Caco-2 (cell line): ENCODE measurements around the gene AHNAK2. TPM values are rescaled to one million over a fixed set of nuclear protein-coding genes. Genes with fewer than 3 reads are reported as not detected.

Source experiments
- BruUV-seq: library from RNA; stranded (reverse); fragments of 400-500 nt; replicated peaks from 2 replicates; lab custom pipeline; 2021; lab: Mats Ljungman, UMichigan
- CTCF ChIA-PET: fragments of 300-600 bp; sonication (Branson Sonifier 250); formaldehyde crosslinking; loops from one replicate; lab custom pipeline; 2022; ENCODE audit warnings: antibody characterized with exemption; lab: Charles Lee
- POLR2A ChIA-PET: fragments of 300-600 bp; sonication (Branson Sonifier 250); formaldehyde crosslinking; loops from one replicate; lab custom pipeline; 2022; ENCODE audit warnings: antibody characterized with exemption; lab: Charles Lee
- DNase-seq, 2 experiments: peaks; one replicate each; pipeline versions ENCODE4 v3.0.0 to v3.0.0-alpha.2; 2020 to 2022
- H3K27me3 ChIP-seq: replicated peaks from 2 replicates; pipeline ENCODE4 v1.6.0; 2011; ENCODE audit warnings: low read length; ENCODE audit not compliant: control insufficient read depth, insufficient read depth
- H3K36me3 ChIP-seq: 2 replicates; pipeline ENCODE4 v1.5.1; 2011; ENCODE audit warnings: low read length; ENCODE audit not compliant: control insufficient read depth, insufficient read depth
- H3K4me1 ChIP-seq: fragments of 250-450 bp; sonication (Bioruptor Pico); 2 replicates; pipeline ENCODE4 v1.5.1; 2020; ENCODE audit warnings: mild to moderate bottlenecking
- H3K4me3 ChIP-seq: 2 replicates; pipeline ENCODE4 v1.5.1; 2011; ENCODE audit warnings: low read depth, mild to moderate bottlenecking, control low read depth, low read length
- H3K9me3 ChIP-seq: fragments of 250-450 bp; sonication (Bioruptor Pico); 2 replicates; pipeline ENCODE4 v1.5.1; 2020; ENCODE audit warnings: mild to moderate bottlenecking, moderate library complexity
- H3K27ac Mint-ChIP-seq: one replicate; pipeline ENCODE4 v1.8.0; 2022; ENCODE audit warnings: mixed read lengths; ENCODE audit not compliant: unreplicated experiment
- H3K27me3 Mint-ChIP-seq: one replicate; pipeline ENCODE4 v1.8.0; 2022; ENCODE audit warnings: mixed read lengths; ENCODE audit not compliant: insufficient read depth, unreplicated experiment
- H3K36me3 Mint-ChIP-seq: one replicate; pipeline ENCODE4 v1.8.0; 2022; ENCODE audit warnings: mild to moderate bottlenecking, mixed read lengths; ENCODE audit not compliant: insufficient read depth, unreplicated experiment
- H3K4me1 Mint-ChIP-seq: one replicate; pipeline ENCODE4 v1.8.0; 2022; ENCODE audit warnings: low read depth, mixed read lengths; ENCODE audit not compliant: unreplicated experiment
- H3K4me3 Mint-ChIP-seq: one replicate; pipeline ENCODE4 v1.8.0; 2022; ENCODE audit warnings: mild to moderate bottlenecking, moderate library complexity, mixed read lengths; ENCODE audit not compliant: unreplicated experiment
- H3K9me3 Mint-ChIP-seq: one replicate; pipeline ENCODE4 v1.8.0; 2022; ENCODE audit warnings: mixed read lengths; ENCODE audit not compliant: unreplicated experiment
- CTCF ChIP-seq, 2 experiments: fragments of 200-600 bp in 1 of 2; IDR thresholded peaks; 1 replicate in 1 of 2; 2 replicates in 1 of 2; pipeline versions ENCODE4 v1.5.1 to v1.8.0; 2011 to 2022; ENCODE audit warnings: antibody characterized with exemption in 1 of 2, control low read depth in 1 of 2, inconsistent platforms in 1 of 2, low read depth in 1 of 2, low read length in 1 of 2, mild to moderate bottlenecking in 1 of 2, moderate library complexity in 1 of 2; ENCODE audit not compliant: insufficient read depth in 1 of 2, severe bottlenecking in 1 of 2, unreplicated experiment in 1 of 2
- intact Hi-C: fragments of 100-400 bp; cut with micrococcal nuclease; formaldehyde crosslinking; loops from one replicate; pipeline ENCODE4 v1.10.0; 2022; ENCODE audit not compliant: unreplicated experiment
- total RNA-seq: library from RNA; stranded (reverse); gene quantifications from 2 replicates; pipeline ENCODE4 v1.2.3, GENCODE V29; 2022

The AHNAK2 gene
- total RNA-seq, 1 experiment from 2014 or later = 0.77 TPM

DNA sequence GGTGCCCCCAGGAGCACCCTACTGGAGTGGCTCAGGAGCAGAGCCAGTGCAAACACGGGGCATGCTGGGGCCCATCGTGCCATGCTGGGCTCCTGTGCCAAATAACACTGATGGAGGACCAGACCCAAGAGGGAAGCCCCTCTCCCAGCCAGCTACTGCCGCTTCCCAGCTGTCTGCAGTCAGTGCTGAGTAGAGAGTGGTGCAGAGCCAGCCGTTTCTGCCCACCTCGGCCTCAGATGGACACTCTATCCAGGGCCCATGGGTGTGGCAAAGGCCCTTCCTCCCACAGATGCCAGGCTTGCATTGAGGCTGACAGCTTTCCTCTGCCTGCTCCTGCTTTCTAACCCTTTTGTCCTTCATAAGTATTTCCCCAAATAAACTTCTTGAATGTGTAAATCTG is 20.6 kb upstream of the AHNAK2 start:
- TF ChIP-seq CTCF (IDR thresholded peaks at IDR 0.05; ENCODE audit: insufficient read depth in 1 of 2, low read depth in 1 of 2, low read length in 1 of 2, severe bottlenecking in 1 of 2, unreplicated experiment in 1 of 2) = no peak
- intact Hi-C loops = no loop called here
- H3K36me3 Mint-ChIP-seq = peaks cover 5% of the 10 kb centered on the region
- no peaks in the 10 kb centered on the region for H3K4me1 Mint-ChIP-seq
- H3K4me3 ChIP-seq = no peak overlapping the region
- H3K36me3 ChIP-seq = no peaks in the 10 kb centered on the region
- no peaks in the 10 kb centered on the region for H3K9me3 ChIP-seq
- no peak for DNase-seq
- POLR2A ChIA-PET = no interaction called here
- BruUV-seq = no TSS peak
- H3K27me3 Mint-ChIP-seq = no peaks in the 10 kb centered on the region
- H3K27ac Mint-ChIP-seq = no peak overlapping the region
- peaks cover 10% of the 10 kb centered on the region for H3K9me3 Mint-ChIP-seq
- H3K27me3 ChIP-seq = no peaks in the 10 kb centered on the region
- no peaks in the 10 kb centered on the region for H3K4me1 ChIP-seq
- CTCF ChIA-PET = no interaction called here
- H3K4me3 Mint-ChIP-seq = no peak overlapping the region

GRCh38 chr14:104996483-104996882 is 18.3 kb upstream of the AHNAK2 start:
- BruUV-seq = no TSS peak
- POLR2A ChIA-PET = no interaction called here

DNA sequence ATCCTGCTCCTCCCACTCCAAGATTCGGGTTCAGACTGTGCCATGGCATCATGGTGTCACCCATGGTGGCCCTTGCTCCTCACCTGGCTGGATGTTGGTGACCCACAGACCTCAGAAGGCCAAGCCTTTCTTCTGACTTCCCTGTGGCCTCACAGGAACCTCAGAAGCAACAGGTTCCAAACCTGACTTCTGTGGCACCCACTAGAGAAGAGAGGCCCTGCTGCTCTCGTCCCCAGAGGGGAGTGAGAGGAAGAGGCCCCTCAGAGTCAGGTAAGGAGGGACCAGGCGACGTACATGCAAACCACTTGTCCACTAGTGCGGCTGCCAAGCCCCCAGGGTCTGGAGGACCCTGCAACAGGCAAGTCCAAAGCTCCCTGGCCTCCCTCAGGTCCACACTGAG is 17.9 kb upstream of the AHNAK2 start:
- H3K4me3 ChIP-seq = no peak overlapping the region
- CTCF ChIA-PET = no interaction called here
- H3K9me3 Mint-ChIP-seq = peaks cover 10% of the 10 kb centered on the region
- TF ChIP-seq CTCF (IDR thresholded peaks at IDR 0.05; ENCODE audit: insufficient read depth in 1 of 2, low read depth in 1 of 2, low read length in 1 of 2, severe bottlenecking in 1 of 2, unreplicated experiment in 1 of 2) = no peak
- no peaks in the 10 kb centered on the region for H3K9me3 ChIP-seq
- no peaks in the 10 kb centered on the region for H3K36me3 ChIP-seq
- no TSS peak for BruUV-seq
- H3K4me1 Mint-ChIP-seq = no peaks in the 10 kb centered on the region
- H3K27me3 ChIP-seq = no peaks in the 10 kb centered on the region
- POLR2A ChIA-PET = no interaction called here
- H3K36me3 Mint-ChIP-seq = peaks cover 15% of the 10 kb centered on the region
- DNase-seq = no peak
- H3K27me3 Mint-ChIP-seq = no peaks in the 10 kb centered on the region
- H3K4me1 ChIP-seq = no peaks in the 10 kb centered on the region
- intact Hi-C loops = no loop called here
- no peak overlapping the region for H3K27ac Mint-ChIP-seq
- no peak overlapping the region for H3K4me3 Mint-ChIP-seq

More at GRCh38 chr14:104996483-104996882, 18.3 kb upstream of the AHNAK2 start:
- Mint-ChIP-seq H3K4me1 (no peaks in the 10 kb centered on the region), H3K27me3 (no peaks in the 10 kb centered on the region), H3K9me3 (peaks cover 10% of the 10 kb centered on the region), H3K36me3 (peaks cover 15% of the 10 kb centered on the region), H3K4me3 (no peak overlapping the region), H3K27ac (no peak overlapping the region)
- no peak for DNase-seq
- H3K4me3 ChIP-seq = no peak overlapping the region
- no peaks in the 10 kb centered on the region for H3K27me3 ChIP-seq
- CTCF ChIA-PET = no interaction called here
- H3K4me1 ChIP-seq = no peaks in the 10 kb centered on the region
- H3K9me3 ChIP-seq = no peaks in the 10 kb centered on the region
- no peaks in the 10 kb centered on the region for H3K36me3 ChIP-seq
- TF ChIP-seq CTCF (IDR thresholded peaks at IDR 0.05; ENCODE audit: insufficient read depth in 1 of 2, low read depth in 1 of 2, low read length in 1 of 2, severe bottlenecking in 1 of 2, unreplicated experiment in 1 of 2) = no peak
- intact Hi-C loops = no loop called here
